ENCODE results near the gene NDRG2.

DNA sequence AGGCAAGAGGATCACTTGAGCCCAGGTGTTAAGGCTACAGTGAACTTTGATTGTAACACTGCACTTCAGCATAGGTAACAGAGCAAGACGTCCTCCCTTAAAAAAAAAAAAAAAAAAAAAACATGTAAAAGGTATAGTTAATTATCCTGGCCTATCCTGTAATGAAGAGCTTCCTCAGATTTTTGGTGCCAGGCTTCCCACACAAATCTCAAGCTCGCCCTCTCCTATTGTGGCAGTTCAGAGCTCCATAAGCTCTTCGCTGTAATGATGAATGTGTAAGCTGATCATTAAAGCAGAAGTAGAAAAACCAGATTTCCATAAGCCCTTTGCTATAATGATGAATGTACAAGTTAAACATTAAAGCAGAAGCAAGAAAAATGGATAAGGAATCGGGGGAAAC is 27.7 kb downstream of the NDRG2 start:
- TF ChIP-seq, protein P1, sequence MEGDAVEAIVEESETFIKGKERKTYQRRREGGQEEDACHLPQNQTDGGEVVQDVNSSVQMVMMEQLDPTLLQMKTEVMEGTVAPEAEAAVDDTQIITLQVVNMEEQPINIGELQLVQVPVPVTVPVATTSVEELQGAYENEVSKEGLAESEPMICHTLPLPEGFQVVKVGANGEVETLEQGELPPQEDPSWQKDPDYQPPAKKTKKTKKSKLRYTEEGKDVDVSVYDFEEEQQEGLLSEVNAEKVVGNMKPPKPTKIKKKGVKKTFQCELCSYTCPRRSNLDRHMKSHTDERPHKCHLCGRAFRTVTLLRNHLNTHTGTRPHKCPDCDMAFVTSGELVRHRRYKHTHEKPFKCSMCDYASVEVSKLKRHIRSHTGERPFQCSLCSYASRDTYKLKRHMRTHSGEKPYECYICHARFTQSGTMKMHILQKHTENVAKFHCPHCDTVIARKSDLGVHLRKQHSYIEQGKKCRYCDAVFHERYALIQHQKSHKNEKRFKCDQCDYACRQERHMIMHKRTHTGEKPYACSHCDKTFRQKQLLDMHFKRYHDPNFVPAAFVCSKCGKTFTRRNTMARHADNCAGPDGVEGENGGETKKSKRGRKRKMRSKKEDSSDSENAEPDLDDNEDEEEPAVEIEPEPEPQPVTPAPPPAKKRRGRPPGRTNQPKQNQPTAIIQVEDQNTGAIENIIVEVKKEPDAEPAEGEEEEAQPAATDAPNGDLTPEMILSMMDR (IDR thresholded peaks at IDR 0.05) = no peak
- TF ChIP-seq POLR2A (IDR thresholded peaks at IDR 0.05) (no peak), EP300 (IDR thresholded peaks at IDR 0.05) (no peak)

Data from ovary (tissue), 3 donors.